ENCODE data around the gene OAS1.
"Not testable (repeated sequence)": the region's sequence is repeated elsewhere in the genome, so short reads cannot be mapped to it uniquely, and the experiment has no call there.

Gene OAS1

GRCh38 chr12:112937741-112938719, 31.3 kb downstream of the OAS1 start, which contains the start of gene OAS3:
OAS3 (plus strand) TSS chr12:112938474; CDS start chr12:112938531, 57 bp downstream.
- peak; percentile 63 for DNase-seq (ENCODE audit: low spot score)

- no peak for DNase-seq (ENCODE audit: low spot score)
Measured at GRCh38 chr12:112938751-112939150, 32.0 kb downstream of the OAS1 start.

GRCh38 chr12:112939761-112940381, 33.1 kb downstream of the OAS1 start:
- peak; percentile 18 for DNase-seq (ENCODE audit: low spot score)

- no peak for DNase-seq (ENCODE audit: low spot score)
Measured at GRCh38 chr12:112941528-112942335, 35.0 kb downstream of the OAS1 start.

- no peak for DNase-seq (ENCODE audit: low spot score)
Measured at GRCh38 chr12:112942572-112942971, 35.8 kb downstream of the OAS1 start.

GRCh38 chr12:112944024-112944690, 37.4 kb downstream of the OAS1 start:
- DNase-seq (ENCODE audit: low spot score), result no peak

- no peak for DNase-seq (ENCODE audit: low spot score)
Measured at GRCh38 chr12:112945515-112945914, 38.8 kb downstream of the OAS1 start.

GRCh38 chr12:112946236-112947000, 39.7 kb downstream of the OAS1 start:
- DNase-seq (ENCODE audit: low spot score), result no peak

- DNase-seq (ENCODE audit: low spot score), result no peak
Measured at GRCh38 chr12:112947314-112947713, 40.6 kb downstream of the OAS1 start.

- no peak for DNase-seq (ENCODE audit: low spot score)
Measured at GRCh38 chr12:112947761-112948160, 41.0 kb downstream of the OAS1 start.

- DNase-seq (ENCODE audit: low spot score), result no peak
Measured at GRCh38 chr12:112948806-112949205, 42.0 kb downstream of the OAS1 start.

GRCh38 chr12:112950701-112951100, 43.9 kb downstream of the OAS1 start:
- no peak for DNase-seq (ENCODE audit: low spot score)

- DNase-seq (ENCODE audit: low spot score), result not testable (repeated sequence)
Measured at GRCh38 chr12:112957125-112957524, 50.4 kb downstream of the OAS1 start.

- no peak for DNase-seq (ENCODE audit: low spot score)
Measured at GRCh38 chr12:112961074-112961473, 54.3 kb downstream of the OAS1 start.

- DNase-seq (ENCODE audit: low spot score), result no peak
Measured at GRCh38 chr12:112961536-112961935, 54.8 kb downstream of the OAS1 start.

GRCh38 chr12:112962561-112962960, 55.8 kb downstream of the OAS1 start:
- no peak for DNase-seq (ENCODE audit: low spot score)

- no peak for DNase-seq (ENCODE audit: low spot score)
Measured at GRCh38 chr12:112963227-112963861, 56.6 kb downstream of the OAS1 start.

GRCh38 chr12:112964067-112964670, 57.4 kb downstream of the OAS1 start:
- DNase-seq (ENCODE audit: low spot score), result no peak

GRCh38 chr12:112964915-112965314, 58.2 kb downstream of the OAS1 start:
- DNase-seq (ENCODE audit: low spot score), result no peak

- no peak for DNase-seq (ENCODE audit: low spot score)
Measured at GRCh38 chr12:112965643-112966042, 58.9 kb downstream of the OAS1 start.
